HepG2 (cell line): ENCODE measurements around the gene VWCE. TPM values are rescaled to one million over a fixed set of nuclear protein-coding genes. Genes with fewer than 3 reads are reported as not detected.
A peak's percentile ranks its signal among the peaks of the same experiment; 100 is the strongest.

Source experiments
- CAMTA2 ChIP-seq: sonication (generic); formaldehyde crosslinking; IDR thresholded peaks from 2 replicates; pipeline ENCODE4 v1.4.0; 2020; ENCODE audit warnings: mild to moderate bottlenecking, missing genetic modification reagents, borderline replicate concordance
- DR1 ChIP-seq: sonication (generic); formaldehyde crosslinking; IDR thresholded peaks from 2 replicates; pipeline ENCODE4 v1.8.0; 2021; ENCODE audit warnings: mild to moderate bottlenecking, missing genetic modification reagents, inconsistent platforms
- ELF1 ChIP-seq: sonication (generic); formaldehyde crosslinking; IDR thresholded peaks from 2 replicates; pipeline ENCODE4 v1.4.0; 2020; ENCODE audit warnings: missing genetic modification reagents
- NFYC ChIP-seq: IDR thresholded peaks from 2 replicates; pipeline ENCODE4 v1.6.1; 2016; ENCODE audit warnings: missing genetic modification reagents, missing compliant biosample characterization
- PPARG ChIP-seq: conservative IDR thresholded peaks from 2 replicates; pipeline ENCODE4 v1.6.1; 2016; ENCODE audit warnings: missing biosample characterization, missing genetic modification reagents
- SRY ChIP-seq: sonication (generic); formaldehyde crosslinking; IDR thresholded peaks from 2 replicates; pipeline ENCODE4 v1.8.0; 2022; ENCODE audit warnings: mild to moderate bottlenecking, missing genetic modification reagents
- SYNCRIP ChIP-seq: fragments of 200-400 bp; formaldehyde crosslinking; IDR thresholded peaks from 2 replicates; pipeline ENCODE4 v1.6.1; 2018; ENCODE audit warnings: mild to moderate bottlenecking, low read depth, low read length; ENCODE audit not compliant: insufficient read depth
- TOE1 ChIP-seq: sonication (generic); formaldehyde crosslinking; IDR thresholded peaks from 2 replicates; pipeline ENCODE4 v1.4.0; 2020; ENCODE audit warnings: mild to moderate bottlenecking, missing genetic modification reagents
- TP53 ChIP-seq: sonication (generic); formaldehyde crosslinking; conservative IDR thresholded peaks from 2 replicates; pipeline ENCODE4 v1.4.0; 2020; ENCODE audit warnings: missing genetic modification reagents
- ZBTB20 ChIP-seq: sonication (generic); formaldehyde crosslinking; IDR thresholded peaks from 2 replicates; pipeline ENCODE4 v1.8.1; 2023; ENCODE audit warnings: missing genetic modification reagents, low read depth, mild to moderate bottlenecking, borderline replicate concordance
- ZNF17 ChIP-seq: sonication (generic); formaldehyde crosslinking; IDR thresholded peaks from 2 replicates; pipeline ENCODE4 v1.5.0; 2020; ENCODE audit warnings: mild to moderate bottlenecking, missing genetic modification reagents
- ZNF205 ChIP-seq: IDR thresholded peaks from 2 replicates; pipeline ENCODE4 v1.6.1; 2018; ENCODE audit warnings: missing biosample characterization, missing genetic modification reagents
- ZNF260 ChIP-seq: sonication (generic); formaldehyde crosslinking; IDR thresholded peaks from 2 replicates; pipeline ENCODE4 v1.4.0; 2020; ENCODE audit warnings: missing genetic modification reagents, low read depth, mild to moderate bottlenecking, borderline replicate concordance
- ZNF468 ChIP-seq: sonication (generic); formaldehyde crosslinking; IDR thresholded peaks from 2 replicates; pipeline ENCODE4 v1.8.0; 2022; ENCODE audit warnings: mild to moderate bottlenecking, moderate library complexity, missing genetic modification reagents
- ZNF546 ChIP-seq: sonication (generic); formaldehyde crosslinking; conservative IDR thresholded peaks from 2 replicates; pipeline ENCODE4 v1.8.1; 2023; ENCODE audit warnings: mild to moderate bottlenecking, missing genetic modification reagents
- ZNF549 ChIP-seq: sonication (generic); formaldehyde crosslinking; IDR thresholded peaks from 2 replicates; pipeline ENCODE4 v1.5.0; 2020; ENCODE audit warnings: missing genetic modification reagents
- ZNF562 ChIP-seq: sonication (generic); formaldehyde crosslinking; IDR thresholded peaks from 2 replicates; pipeline ENCODE4 v1.8.0; 2022; ENCODE audit warnings: missing genetic modification reagents, borderline replicate concordance
- ZNF614 ChIP-seq: IDR thresholded peaks from 2 replicates; pipeline ENCODE4 v1.6.1; 2018; ENCODE audit warnings: missing biosample characterization, missing genetic modification reagents, inconsistent platforms, borderline replicate concordance
- ZNF747 ChIP-seq: sonication (generic); formaldehyde crosslinking; IDR thresholded peaks from 2 replicates; pipeline ENCODE4 v1.8.1; 2023; ENCODE audit warnings: missing genetic modification reagents, mild to moderate bottlenecking, borderline replicate concordance
- ZSCAN30 ChIP-seq: sonication (generic); formaldehyde crosslinking; IDR thresholded peaks from 2 replicates; pipeline ENCODE4 v1.5.0; 2020; ENCODE audit warnings: mild to moderate bottlenecking, missing genetic modification reagents
- polyA plus RNA-seq, 8 experiments: library from polyadenylated mRNA; depleted of rRNA in 3 of 8; stranded (reverse) in 7 of 8; unstranded in 1 of 8; fragments of >200 nt; fragmentation: Illumina TruSeq in 4 of 8; extraction: Trizol in 4 of 8; gene quantifications; 2 replicates each; pipeline versions ENCODE4 v1.2.1 to v1.2.3, GENCODE V29; 2011 to 2016; ENCODE audit warnings: low read depth in 4 of 8, missing spikeins in 1 of 8, mixed read lengths in 1 of 8; ENCODE audit not compliant: insufficient read depth in 1 of 8
- total RNA-seq, 5 experiments: library from RNA; depleted of rRNA; stranded (reverse); fragments of >200 nt; fragmentation: Illumina TruSeq; extraction: Trizol; gene quantifications; 2 replicates each; pipeline ENCODE4 v1.2.3, GENCODE V29; 2016; ENCODE audit warnings: low read depth in 1 of 5
- TF ChIP-seq, protein P1 (sequence below): sonication (generic); formaldehyde crosslinking; IDR thresholded peaks from 2 replicates; pipeline ENCODE4 v1.8.0; 2022; ENCODE audit warnings: mild to moderate bottlenecking, missing genetic modification reagents; ENCODE audit not compliant: insufficient replicate concordance
- TF ChIP-seq, protein P2 (sequence below): sonication (generic); formaldehyde crosslinking; IDR thresholded peaks from 2 replicates; pipeline ENCODE4 v1.4.0; 2020; ENCODE audit warnings: missing genetic modification reagents
- TF ChIP-seq, protein P3 (sequence below): sonication (generic); formaldehyde crosslinking; IDR thresholded peaks from 2 replicates; pipeline ENCODE4 v1.4.0; 2020; ENCODE audit warnings: missing genetic modification reagents
- TF ChIP-seq, protein P4 (sequence below): sonication (generic); formaldehyde crosslinking; IDR thresholded peaks from 2 replicates; pipeline ENCODE4 v1.4.0; 2020; ENCODE audit warnings: missing genetic modification reagents

VWCE gene
- total and polyA plus RNA-seq, 2 of the 13 experiments (the other 11 are each of a cell fraction or from before 2014, with no cell fraction given) = 27.6 to 58.3 TPM

DNA sequence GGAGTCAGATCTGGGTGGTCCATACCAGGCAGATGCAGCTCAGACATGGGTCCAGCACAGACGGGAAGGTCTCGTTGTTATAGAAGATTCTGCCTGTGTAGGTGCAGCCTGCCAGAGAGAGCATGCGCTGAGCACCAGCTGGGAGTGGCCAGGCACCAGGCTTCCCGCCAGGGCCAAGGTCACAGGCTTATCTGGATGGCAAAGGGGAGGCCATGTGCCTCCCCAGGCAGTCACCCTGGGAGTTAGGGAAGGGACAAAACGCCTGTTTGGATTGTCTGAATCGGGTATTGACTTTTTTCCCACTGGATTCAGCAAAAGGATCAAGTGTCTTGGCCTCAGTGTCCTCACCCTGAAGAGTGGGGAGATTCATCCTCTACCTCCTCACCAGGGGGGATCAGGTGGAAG is 27.7 kb downstream of the VWCE start (continued):
- TF ChIP-seq, protein P1, sequence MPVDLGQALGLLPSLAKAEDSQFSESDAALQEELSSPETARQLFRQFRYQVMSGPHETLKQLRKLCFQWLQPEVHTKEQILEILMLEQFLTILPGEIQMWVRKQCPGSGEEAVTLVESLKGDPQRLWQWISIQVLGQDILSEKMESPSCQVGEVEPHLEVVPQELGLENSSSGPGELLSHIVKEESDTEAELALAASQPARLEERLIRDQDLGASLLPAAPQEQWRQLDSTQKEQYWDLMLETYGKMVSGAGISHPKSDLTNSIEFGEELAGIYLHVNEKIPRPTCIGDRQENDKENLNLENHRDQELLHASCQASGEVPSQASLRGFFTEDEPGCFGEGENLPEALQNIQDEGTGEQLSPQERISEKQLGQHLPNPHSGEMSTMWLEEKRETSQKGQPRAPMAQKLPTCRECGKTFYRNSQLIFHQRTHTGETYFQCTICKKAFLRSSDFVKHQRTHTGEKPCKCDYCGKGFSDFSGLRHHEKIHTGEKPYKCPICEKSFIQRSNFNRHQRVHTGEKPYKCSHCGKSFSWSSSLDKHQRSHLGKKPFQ (CRISPR knock-in tag) = no peak
- TF ChIP-seq ZNF205 (CRISPR knock-in tag) (no peak), ZNF17 (no peak), TP53 (CRISPR knock-in tag) (no peak), CAMTA2 (CRISPR knock-in tag) (no peak), SYNCRIP (no peak), DR1 (CRISPR knock-in tag) (no peak), TOE1 (CRISPR knock-in tag) (no peak), ZNF747 (CRISPR knock-in tag) (no peak), ZBTB20 (CRISPR knock-in tag) (peak; percentile 82; the same call in 1 of the 2 replicates), ZNF562 (CRISPR knock-in tag) (no peak), NFYC (CRISPR knock-in tag) (no peak), SRY (no peak), ELF1 (CRISPR knock-in tag) (no peak), ZSCAN30 (CRISPR knock-in tag) (no peak), PPARG (CRISPR knock-in tag) (peak; percentile 40; the same call in 1 of the 2 replicates), ZNF546 (CRISPR knock-in tag) (no peak), ZNF468 (CRISPR knock-in tag) (no peak), ZNF549 (no peak), ZNF614 (CRISPR knock-in tag) (no peak), ZNF260 (CRISPR knock-in tag) (no peak)
- TF ChIP-seq, protein P2, sequence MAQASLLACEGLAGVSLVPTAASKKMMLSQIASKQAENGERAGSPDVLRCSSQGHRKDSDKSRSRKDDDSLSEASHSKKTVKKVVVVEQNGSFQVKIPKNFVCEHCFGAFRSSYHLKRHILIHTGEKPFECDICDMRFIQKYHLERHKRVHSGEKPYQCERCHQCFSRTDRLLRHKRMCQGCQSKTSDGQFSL (CRISPR knock-in tag) = 0 out of 2 replicates have a peak, but pooled peaks have one; percentile 16
- TF ChIP-seq, protein P3, sequence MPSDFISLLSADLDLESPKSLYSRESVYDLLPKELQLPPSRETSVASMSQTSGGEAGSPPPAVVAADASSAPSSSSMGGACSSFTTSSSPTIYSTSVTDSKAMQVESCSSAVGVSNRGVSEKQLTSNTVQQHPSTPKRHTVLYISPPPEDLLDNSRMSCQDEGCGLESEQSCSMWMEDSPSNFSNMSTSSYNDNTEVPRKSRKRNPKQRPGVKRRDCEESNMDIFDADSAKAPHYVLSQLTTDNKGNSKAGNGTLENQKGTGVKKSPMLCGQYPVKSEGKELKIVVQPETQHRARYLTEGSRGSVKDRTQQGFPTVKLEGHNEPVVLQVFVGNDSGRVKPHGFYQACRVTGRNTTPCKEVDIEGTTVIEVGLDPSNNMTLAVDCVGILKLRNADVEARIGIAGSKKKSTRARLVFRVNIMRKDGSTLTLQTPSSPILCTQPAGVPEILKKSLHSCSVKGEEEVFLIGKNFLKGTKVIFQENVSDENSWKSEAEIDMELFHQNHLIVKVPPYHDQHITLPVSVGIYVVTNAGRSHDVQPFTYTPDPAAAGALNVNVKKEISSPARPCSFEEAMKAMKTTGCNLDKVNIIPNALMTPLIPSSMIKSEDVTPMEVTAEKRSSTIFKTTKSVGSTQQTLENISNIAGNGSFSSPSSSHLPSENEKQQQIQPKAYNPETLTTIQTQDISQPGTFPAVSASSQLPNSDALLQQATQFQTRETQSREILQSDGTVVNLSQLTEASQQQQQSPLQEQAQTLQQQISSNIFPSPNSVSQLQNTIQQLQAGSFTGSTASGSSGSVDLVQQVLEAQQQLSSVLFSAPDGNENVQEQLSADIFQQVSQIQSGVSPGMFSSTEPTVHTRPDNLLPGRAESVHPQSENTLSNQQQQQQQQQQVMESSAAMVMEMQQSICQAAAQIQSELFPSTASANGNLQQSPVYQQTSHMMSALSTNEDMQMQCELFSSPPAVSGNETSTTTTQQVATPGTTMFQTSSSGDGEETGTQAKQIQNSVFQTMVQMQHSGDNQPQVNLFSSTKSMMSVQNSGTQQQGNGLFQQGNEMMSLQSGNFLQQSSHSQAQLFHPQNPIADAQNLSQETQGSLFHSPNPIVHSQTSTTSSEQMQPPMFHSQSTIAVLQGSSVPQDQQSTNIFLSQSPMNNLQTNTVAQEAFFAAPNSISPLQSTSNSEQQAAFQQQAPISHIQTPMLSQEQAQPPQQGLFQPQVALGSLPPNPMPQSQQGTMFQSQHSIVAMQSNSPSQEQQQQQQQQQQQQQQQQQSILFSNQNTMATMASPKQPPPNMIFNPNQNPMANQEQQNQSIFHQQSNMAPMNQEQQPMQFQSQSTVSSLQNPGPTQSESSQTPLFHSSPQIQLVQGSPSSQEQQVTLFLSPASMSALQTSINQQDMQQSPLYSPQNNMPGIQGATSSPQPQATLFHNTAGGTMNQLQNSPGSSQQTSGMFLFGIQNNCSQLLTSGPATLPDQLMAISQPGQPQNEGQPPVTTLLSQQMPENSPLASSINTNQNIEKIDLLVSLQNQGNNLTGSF = no peak
- TF ChIP-seq, protein P4, sequence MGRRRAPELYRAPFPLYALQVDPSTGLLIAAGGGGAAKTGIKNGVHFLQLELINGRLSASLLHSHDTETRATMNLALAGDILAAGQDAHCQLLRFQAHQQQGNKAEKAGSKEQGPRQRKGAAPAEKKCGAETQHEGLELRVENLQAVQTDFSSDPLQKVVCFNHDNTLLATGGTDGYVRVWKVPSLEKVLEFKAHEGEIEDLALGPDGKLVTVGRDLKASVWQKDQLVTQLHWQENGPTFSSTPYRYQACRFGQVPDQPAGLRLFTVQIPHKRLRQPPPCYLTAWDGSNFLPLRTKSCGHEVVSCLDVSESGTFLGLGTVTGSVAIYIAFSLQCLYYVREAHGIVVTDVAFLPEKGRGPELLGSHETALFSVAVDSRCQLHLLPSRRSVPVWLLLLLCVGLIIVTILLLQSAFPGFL = no peak
